Effector memory CD8-positive, alpha-beta T cell (primary cell): ENCODE results near the gene S1PR5.

Experiments used
- ATAC-seq: fragments of 150-1000 bp; cut with Tn5 transposase; replicated peaks from 2 replicates; pipeline ENCODE4 v1.10.0; 2021; ENCODE audit warnings: mild to moderate bottlenecking, moderate library complexity
- DNase-seq, 3 experiments: peaks; one replicate each; pipeline ENCODE4 v3.0.0; 2021
- H3K27ac Mint-ChIP-seq, 2 donors: one replicate each; pipeline ENCODE4 v1.8.0; 2022; ENCODE audit warnings: mild to moderate bottlenecking in 2 of 2, mixed read lengths in 2 of 2, moderate library complexity in 2 of 2
- H3K27me3 Mint-ChIP-seq, 2 donors: one replicate each; pipeline ENCODE4 v1.8.0; 2022; ENCODE audit warnings: mixed read lengths in 2 of 2
- H3K36me3 Mint-ChIP-seq: one replicate; pipeline ENCODE4 v1.8.0; 2022; ENCODE audit warnings: mild to moderate bottlenecking, moderate library complexity, mixed read lengths; ENCODE audit not compliant: insufficient read depth
- H3K4me1 Mint-ChIP-seq, 2 donors: one replicate each; pipeline ENCODE4 v1.8.0; 2022; ENCODE audit warnings: low read depth in 2 of 2, mixed read lengths in 2 of 2
- H3K4me3 Mint-ChIP-seq, 2 donors: one replicate each; pipeline ENCODE4 v1.8.0; 2022; ENCODE audit warnings: mild to moderate bottlenecking in 2 of 2, mixed read lengths in 2 of 2, moderate library complexity in 2 of 2
- H3K9me3 Mint-ChIP-seq, 2 donors: one replicate each; pipeline ENCODE4 v1.8.0; 2022; ENCODE audit warnings: mixed read lengths in 2 of 2

S1PR5 gene

DNA sequence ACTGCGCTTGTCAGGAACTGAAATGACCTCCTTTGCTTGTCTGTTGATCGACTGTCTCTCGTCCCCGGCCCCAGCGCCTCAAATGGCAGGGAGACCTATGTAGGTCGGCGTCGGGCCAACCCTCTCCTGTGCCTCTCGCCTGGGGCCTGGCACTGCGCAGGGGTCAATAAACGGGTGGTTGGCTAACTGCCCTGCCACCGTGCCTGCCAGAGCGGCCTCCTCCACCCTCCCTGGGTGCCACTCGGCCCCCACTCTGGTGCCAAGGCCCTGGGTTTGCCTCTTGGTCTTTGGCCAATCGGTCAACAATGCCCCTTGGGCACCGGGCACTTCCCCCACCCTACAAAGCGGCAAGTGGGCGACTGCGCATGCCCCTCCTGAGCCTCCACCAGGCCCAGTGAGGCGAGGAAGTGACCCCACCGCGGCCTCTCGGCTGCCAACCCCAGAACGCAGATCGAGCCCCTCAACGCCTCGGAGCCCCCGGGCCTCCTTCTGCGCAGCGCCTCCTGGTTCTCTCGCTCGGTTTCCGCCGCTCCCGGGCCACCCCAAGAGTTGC, 15.2 kb downstream of the S1PR5 start:
- Mint-ChIP-seq H3K27me3 (no peaks in the 10 kb centered on the region), H3K27ac (peak overlapping the region; percentile 86 to 93), H3K36me3 (peaks cover 26% of the 10 kb centered on the region), H3K9me3 (no peaks in the 10 kb centered on the region), H3K4me1 (peaks cover 36 to 40% of the 10 kb centered on the region in 2 donors), H3K4me3 (peak overlapping the region; percentile 87 to 90)
- ATAC-seq (peak; percentile 20), DNase-seq (peak in 1 of 3 experiments; percentile 21)

DNA sequence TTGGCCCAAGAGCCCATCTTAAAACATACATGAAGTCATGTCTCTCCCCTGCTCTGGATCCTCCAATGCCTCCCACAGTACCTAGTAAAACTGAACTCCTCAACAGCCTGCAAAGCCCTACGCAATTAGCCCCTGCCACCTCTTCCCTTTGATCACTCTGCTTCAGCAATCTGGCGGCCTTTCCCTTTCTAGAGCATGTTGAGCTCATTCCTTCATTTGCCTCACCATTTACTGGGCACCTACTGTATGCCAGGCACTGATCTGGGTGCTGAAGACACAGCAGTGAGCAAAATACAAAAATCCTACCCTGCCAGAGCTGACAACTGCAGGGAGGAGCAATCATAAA, 17.0 kb downstream of the S1PR5 start:
- H3K9me3 Mint-ChIP-seq, result no peaks in the 10 kb centered on the region
- H3K4me1 Mint-ChIP-seq, result peaks cover 31 to 37% of the 10 kb centered on the region in 2 donors
- peak overlapping the region; percentile 7 to 83 for H3K27ac Mint-ChIP-seq
- ATAC-seq (no peak), DNase-seq (no peak)
- no peaks in the 10 kb centered on the region for H3K27me3 Mint-ChIP-seq
- peaks cover 36% of the 10 kb centered on the region for H3K36me3 Mint-ChIP-seq
- H3K4me3 Mint-ChIP-seq, result peak overlapping the region; percentile 51 to 87

DNA sequence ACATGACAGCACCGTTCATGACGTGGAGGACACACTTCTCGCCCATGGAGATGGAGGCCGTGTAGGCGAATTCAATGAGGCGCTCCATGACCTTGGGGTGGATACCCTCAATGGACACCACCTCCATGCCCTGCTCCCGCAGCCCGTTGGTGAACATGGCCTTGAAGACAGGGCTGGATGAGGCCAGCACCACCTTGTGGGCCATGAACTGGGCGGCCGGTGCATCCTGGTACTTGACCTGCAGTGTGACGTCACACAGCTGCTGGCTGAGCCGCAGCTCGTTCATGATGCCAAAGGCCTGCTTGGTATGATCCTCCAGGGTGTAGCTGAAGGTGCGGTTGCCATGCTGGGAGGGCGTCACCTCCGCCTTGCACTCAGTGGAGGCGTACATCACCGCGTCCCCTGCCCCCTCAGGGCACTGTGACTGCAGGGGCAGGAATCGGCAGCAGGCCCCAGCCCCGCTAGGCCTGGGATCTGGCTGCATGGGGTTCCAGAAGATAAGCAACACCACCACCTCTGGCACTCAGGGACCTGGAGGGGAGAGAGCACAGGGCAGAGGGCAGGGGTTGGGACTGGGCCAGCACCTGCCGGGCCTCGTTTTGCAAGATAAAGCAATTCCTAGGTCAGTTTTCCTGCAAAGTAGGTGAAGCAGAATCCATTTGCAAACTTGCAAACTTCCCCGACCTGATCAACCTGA, 17.5 kb downstream of the S1PR5 start:
- ATAC-seq, result no peak
- Mint-ChIP-seq H3K9me3 (no peaks in the 10 kb centered on the region), H3K4me1 (peaks cover 30 to 37% of the 10 kb centered on the region in 2 donors), H3K27me3 (no peaks in the 10 kb centered on the region), H3K4me3 (peak overlapping the region; percentile 10 to 87), H3K27ac (peak overlapping the region; percentile 83 to 92), H3K36me3 (peaks cover 41% of the 10 kb centered on the region)
- DNase-seq, result no peak

DNA sequence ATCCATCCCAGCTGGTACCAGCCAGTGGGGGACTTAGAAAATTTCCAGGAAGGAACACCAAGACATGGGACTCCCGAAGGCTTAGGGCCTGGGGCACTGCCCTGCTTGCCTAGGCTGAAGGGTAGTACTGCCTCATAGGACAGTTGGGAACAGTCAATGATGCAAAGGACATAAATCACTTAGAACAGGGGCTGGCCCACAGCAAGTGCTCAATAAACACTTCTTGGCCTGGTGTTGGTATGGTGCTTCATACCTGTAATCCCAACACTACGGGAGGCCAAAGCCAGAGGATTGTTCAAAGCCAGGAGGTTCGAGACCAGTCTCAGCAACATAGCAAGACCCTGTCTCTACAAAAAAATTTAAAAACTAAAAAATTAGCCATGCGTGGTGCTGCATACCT, 19.9 kb downstream of the S1PR5 start:
- H3K4me1 Mint-ChIP-seq, result peaks cover 32% of the 10 kb centered on the region in 2 donors
- no peaks in the 10 kb centered on the region for H3K27me3 Mint-ChIP-seq
- DNase-seq (no peak), ATAC-seq (no peak)
- no peaks in the 10 kb centered on the region for H3K9me3 Mint-ChIP-seq
- H3K4me3 Mint-ChIP-seq, result no peak overlapping the region
- peak overlapping the region in 1 of 2 donors; percentile 84 for H3K27ac Mint-ChIP-seq
- H3K36me3 Mint-ChIP-seq, result peaks cover 61% of the 10 kb centered on the region

DNA sequence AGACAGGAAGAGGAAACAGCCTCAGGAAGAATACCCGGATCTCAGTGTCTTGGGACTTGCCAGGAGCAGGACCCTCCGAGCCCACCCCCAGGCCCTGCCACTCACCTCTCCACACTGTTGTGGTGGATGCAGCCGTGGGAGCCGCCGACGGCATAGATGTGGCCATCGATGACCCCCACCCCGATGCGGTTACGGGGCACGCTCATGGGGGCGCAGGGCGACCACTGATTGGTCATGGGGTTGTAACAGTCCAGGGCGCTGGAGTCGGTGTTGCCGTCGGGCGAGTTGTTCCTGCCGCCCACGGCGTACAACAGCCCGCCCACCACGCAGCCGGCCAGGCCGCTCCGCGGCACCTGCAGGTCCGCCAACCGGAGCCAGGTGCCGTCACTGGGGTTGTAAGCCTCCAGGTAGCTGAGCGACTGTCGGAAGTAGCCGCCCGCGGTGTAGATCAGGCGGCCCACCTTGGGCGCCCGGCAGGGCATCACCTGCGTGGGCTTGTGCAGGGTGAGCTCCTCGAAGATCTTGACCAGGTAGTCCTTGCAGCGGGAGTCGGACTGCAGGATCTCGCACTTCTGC, 25.7 kb downstream of the S1PR5 start:
- peaks cover 5 to 11% of the 10 kb centered on the region in 2 donors for H3K4me1 Mint-ChIP-seq
- H3K4me3 Mint-ChIP-seq, result no peak overlapping the region
- no peak for ATAC-seq
- no peaks in the 10 kb centered on the region for H3K27me3 Mint-ChIP-seq
- H3K9me3 Mint-ChIP-seq, result no peaks in the 10 kb centered on the region
- peaks cover 86% of the 10 kb centered on the region for H3K36me3 Mint-ChIP-seq
- DNase-seq, result no peak
- H3K27ac Mint-ChIP-seq, result peak overlapping the region in 1 of 2 donors; percentile 49

DNA sequence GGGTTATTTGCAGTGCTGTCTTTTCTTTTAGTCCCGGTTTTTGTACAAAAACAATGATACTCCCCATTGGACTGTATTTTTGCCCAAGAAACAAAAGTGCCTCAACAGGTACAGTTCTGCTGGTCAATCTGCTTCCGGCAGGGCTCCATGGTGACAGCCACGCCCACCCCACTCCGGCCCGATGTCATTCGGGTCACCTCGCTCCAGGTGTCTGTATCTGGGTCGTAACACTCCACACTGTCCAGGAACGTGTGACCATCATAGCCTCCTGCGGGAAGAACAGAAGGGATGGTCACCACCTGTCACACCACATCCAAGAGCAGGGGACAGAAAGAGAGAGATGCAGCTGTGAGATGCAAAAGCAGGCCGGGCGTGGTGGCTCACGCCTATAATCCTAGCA, 30.7 kb downstream of the S1PR5 start:
- no peak overlapping the region for H3K4me3 Mint-ChIP-seq
- peaks cover 5% of the 10 kb centered on the region in 2 donors for H3K4me1 Mint-ChIP-seq
- DNase-seq (no peak), ATAC-seq (no peak)
- H3K27me3 Mint-ChIP-seq, result no peaks in the 10 kb centered on the region
- H3K36me3 Mint-ChIP-seq, result peaks cover 56% of the 10 kb centered on the region
- no peaks in the 10 kb centered on the region for H3K9me3 Mint-ChIP-seq
- H3K27ac Mint-ChIP-seq, result no peak overlapping the region

DNA sequence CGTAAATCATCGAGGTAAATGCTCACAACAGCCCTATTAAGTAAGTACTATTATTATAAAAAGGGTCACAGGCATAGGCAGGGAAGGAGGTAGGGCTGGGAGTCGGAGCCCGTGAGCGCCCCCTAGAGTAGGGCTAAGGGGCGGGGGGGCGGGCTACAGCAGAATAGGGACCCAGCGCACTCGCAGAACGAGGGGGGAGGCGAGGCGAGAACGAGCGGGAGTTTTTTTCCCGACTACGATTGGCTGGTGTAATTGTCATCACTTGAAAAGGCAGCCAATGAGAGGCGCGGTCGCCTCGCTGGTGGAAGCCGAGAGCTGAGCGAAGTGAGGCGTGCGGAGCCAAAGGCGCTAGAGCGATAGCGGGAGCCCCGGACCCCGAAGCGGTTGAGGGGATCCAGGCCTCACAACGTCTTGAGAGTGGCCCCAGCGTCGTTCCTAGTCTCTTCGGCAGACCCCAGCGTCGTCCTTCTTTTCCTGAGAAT, 38.3 kb downstream of the S1PR5 start:
- DNase-seq (peak; percentile 82 to 85 (median 84)), ATAC-seq (peak; percentile 97)
- H3K36me3 Mint-ChIP-seq, result peaks cover 6% of the 10 kb centered on the region
- H3K27ac Mint-ChIP-seq, result peak overlapping the region; percentile 92 to 93
- no peaks in the 10 kb centered on the region for H3K9me3 Mint-ChIP-seq
- H3K4me3 Mint-ChIP-seq, result peak overlapping the region; percentile 66 to 79
- peaks cover 8% of the 10 kb centered on the region in 2 donors for H3K4me1 Mint-ChIP-seq
- no peaks in the 10 kb centered on the region for H3K27me3 Mint-ChIP-seq

DNA sequence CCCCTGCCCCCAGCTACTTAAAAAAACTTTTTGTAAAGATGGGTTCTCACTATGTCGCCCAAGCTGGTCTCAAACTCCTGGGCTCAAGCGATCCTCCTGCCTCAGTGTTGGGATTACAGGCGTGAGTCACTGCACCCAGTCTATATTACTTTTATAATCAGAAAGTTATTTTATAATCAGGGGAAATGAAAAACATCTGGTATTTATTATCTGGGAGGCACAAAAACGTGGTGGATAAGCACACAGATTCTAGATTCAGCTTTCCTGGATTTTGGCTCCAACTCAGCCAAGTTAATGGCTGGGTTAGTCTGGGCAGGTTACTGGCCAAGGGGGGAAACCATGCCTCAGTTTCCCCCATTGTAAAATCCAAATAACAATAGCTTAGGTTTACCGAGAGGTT, 38.8 kb downstream of the S1PR5 start:
- H3K4me3 Mint-ChIP-seq, result peak overlapping the region; percentile 66 to 79
- no peak overlapping the region for H3K27ac Mint-ChIP-seq
- DNase-seq, result no peak

DNA sequence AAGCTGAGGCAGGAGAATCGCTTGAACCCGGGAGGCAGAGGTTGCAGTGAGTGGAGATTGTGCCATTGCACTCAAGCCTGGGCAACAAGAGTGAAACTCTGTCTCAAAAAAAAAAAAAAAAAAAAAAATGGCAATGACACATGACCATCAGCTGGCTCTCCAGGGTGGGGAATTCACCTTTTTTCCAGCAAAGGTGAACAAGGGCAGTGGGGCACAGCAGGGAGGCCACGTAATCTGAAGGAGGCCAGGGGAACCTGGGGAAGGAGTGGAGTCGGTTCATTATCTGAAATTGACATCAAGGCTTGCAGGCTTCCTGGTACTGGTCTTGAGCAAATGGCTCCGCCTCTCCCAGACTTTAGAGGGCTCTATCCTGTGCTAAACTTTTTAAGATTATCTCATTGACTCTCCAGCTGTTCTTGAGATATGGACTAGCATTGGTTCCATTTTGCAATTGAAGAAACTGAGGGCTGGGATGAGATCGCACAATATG, 42.2 kb downstream of the S1PR5 start:
- no peak for ATAC-seq
- peaks cover 8% of the 10 kb centered on the region in 2 donors for H3K4me1 Mint-ChIP-seq
- H3K9me3 Mint-ChIP-seq, result no peaks in the 10 kb centered on the region
- no peak for DNase-seq
- no peak overlapping the region for H3K4me3 Mint-ChIP-seq
- peaks cover 3% of the 10 kb centered on the region for H3K36me3 Mint-ChIP-seq
- H3K27ac Mint-ChIP-seq, result no peak overlapping the region
- no peaks in the 10 kb centered on the region for H3K27me3 Mint-ChIP-seq

More for the DNA sequence above, 38.8 kb downstream of the S1PR5 start:
- peaks cover 8% of the 10 kb centered on the region in 2 donors for H3K4me1 Mint-ChIP-seq
- no peak for ATAC-seq
- peaks cover 6% of the 10 kb centered on the region for H3K36me3 Mint-ChIP-seq
- H3K9me3 Mint-ChIP-seq, result no peaks in the 10 kb centered on the region
- no peaks in the 10 kb centered on the region for H3K27me3 Mint-ChIP-seq

DNA sequence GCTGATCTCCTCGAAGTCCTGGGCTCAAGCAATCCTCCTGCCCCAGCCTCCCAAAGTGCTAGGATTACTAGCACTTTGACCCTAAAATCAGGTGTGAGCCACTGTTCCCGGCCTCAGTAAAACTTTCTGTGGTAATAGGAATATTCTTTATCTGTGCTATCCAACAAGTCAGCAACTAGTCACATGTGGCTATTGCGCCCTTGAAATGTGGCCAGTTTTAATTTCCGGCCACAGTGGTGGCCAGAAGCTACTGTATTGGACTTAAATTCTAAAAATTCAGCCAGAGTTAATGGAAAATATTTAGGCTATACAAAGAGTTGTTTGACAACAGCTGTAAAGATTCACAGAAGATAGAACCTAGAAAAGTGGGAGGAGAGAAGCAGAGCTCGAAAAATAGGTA, 44.1 kb downstream of the S1PR5 start:
- DNase-seq (no peak), ATAC-seq (no peak)
- Mint-ChIP-seq H3K36me3 (peaks cover 11% of the 10 kb centered on the region), H3K9me3 (no peaks in the 10 kb centered on the region), H3K27me3 (no peaks in the 10 kb centered on the region), H3K4me1 (no peaks in the 10 kb centered on the region), H3K4me3 (no peak overlapping the region), H3K27ac (no peak overlapping the region)

DNA sequence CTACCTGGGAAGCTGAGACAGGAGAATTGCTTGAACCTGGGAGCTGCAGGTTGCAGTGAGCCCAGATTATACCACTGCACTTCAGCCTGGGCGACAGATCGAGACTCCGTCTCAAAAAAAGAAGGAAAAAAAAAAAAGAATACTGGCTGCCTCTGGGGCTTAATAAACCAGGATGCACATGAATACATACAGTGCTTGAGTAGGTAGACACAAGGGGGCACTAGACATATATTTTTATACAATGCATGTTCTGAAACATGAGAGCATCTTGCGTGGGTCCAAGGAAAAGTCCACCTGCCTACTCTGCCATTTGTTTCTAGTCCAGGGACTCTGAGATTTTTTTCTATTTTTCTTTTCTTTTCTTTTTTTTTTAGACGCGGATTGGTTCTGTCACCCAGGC, 45.3 kb downstream of the S1PR5 start:
- Mint-ChIP-seq H3K9me3 (no peaks in the 10 kb centered on the region), H3K36me3 (peaks cover 11% of the 10 kb centered on the region), H3K27ac (no peak overlapping the region), H3K4me3 (no peak overlapping the region), H3K27me3 (no peaks in the 10 kb centered on the region), H3K4me1 (no peaks in the 10 kb centered on the region)
- ATAC-seq (peak; percentile 61), DNase-seq (no peak)

DNA sequence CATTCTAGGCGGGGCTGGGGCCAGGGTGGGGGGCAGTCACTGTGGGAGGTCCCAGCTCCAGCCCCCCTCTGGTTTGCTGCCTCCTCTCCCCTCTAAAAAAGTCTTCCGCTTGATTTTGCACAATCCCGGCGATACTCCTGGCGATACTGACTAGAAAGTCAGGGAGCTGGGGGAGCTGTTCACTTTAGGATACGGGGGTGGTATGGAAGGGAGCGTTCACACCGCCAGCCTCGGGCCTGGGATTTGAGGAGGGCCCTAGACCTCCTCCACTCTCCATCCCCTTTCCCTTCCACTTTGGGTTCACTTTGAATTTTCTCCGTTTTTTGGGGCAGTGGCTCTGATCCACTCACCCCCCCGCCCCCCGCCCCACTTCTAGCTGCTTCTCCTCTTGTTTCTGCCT, 49.1 kb downstream of the S1PR5 start:
- DNase-seq, result no peak
- H3K27ac Mint-ChIP-seq, result no peak overlapping the region
- no peaks in the 10 kb centered on the region for H3K4me1 Mint-ChIP-seq
- H3K27me3 Mint-ChIP-seq, result no peaks in the 10 kb centered on the region
- no peak overlapping the region for H3K4me3 Mint-ChIP-seq
- no peak for ATAC-seq
- peaks cover 18% of the 10 kb centered on the region for H3K36me3 Mint-ChIP-seq
- no peaks in the 10 kb centered on the region for H3K9me3 Mint-ChIP-seq

DNA sequence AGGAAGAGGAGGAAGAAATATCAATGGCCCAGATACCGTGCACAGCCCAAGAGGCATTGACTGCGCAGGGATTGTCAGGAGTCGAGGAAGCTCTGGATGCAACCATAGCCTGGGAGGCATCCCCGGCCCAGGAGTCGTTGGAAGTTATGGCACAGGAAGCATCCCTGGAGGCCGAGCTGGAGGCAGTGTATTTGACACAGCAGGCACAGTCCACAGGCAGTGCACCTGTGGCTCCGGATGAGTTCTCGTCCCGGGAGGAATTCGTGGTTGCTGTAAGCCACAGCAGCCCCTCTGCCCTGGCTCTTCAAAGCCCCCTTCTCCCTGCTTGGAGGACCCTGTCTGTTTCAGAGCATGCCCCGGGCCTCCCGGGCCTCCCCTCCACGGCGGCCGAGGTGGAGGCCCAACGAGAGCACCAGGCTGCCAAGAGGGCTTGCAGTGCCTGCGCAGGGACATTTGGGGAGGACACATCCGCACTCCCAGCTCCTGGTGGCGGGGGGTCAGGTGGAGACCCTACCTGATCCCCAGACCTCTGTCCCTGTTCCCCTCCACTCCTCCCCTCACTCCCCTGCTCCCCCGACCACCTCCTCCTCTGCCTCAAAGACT, 50.0 kb downstream of the S1PR5 start:
- Mint-ChIP-seq H3K27ac (no peak overlapping the region), H3K36me3 (peaks cover 20% of the 10 kb centered on the region), H3K4me1 (peaks cover 0 to 8% of the 10 kb centered on the region in 2 donors), H3K4me3 (no peak overlapping the region), H3K9me3 (no peaks in the 10 kb centered on the region), H3K27me3 (no peaks in the 10 kb centered on the region)
- DNase-seq (no peak), ATAC-seq (no peak)
